HCT116 (cell line): ENCODE data around the gene SSBP1. TPM values are rescaled to one million over a fixed set of nuclear protein-coding genes. Genes with fewer than 3 reads are reported as not detected.

Experiments
- ATAC-seq: fragments of 200-7000 bp; cut with Tn5 transposase; 2 replicates; pipeline ENCODE4 v1.9.1; 2020; ENCODE audit warnings: mild to moderate bottlenecking, moderate library complexity
- BruUV-seq: library from RNA; stranded (reverse); fragments of 400-500 nt; replicated peaks from 2 replicates; lab custom pipeline; 2021; lab: Mats Ljungman, UMichigan
- CTCF ChIA-PET: fragments of 300-600 bp; sonication (Branson Sonifier 250); formaldehyde crosslinking; loops from one replicate; lab custom pipeline; 2021; ENCODE audit warnings: antibody characterized with exemption; lab: Charles Lee
- POLR2A ChIA-PET: fragments of 300-600, 350-600 bp; sonication (Branson Sonifier 250); formaldehyde crosslinking; loops from one replicate; lab custom pipeline; 2021; ENCODE audit warnings: antibody characterized with exemption; lab: Charles Lee
- RAD21 ChIA-PET, 2 experiments: fragments of 300-600 bp; sonication (Branson Sonifier 250); formaldehyde crosslinking; loops; one replicate each; lab custom pipeline; 2023; ENCODE audit warnings: low total read pairs in 2 of 2; ENCODE audit not compliant: uncharacterized antibody in 2 of 2, unreplicated experiment in 2 of 2, low non-redundant PET in 1 of 2; lab: Charles Lee
- DNase-seq: peaks from one replicate; pipeline ENCODE4 v3.0.0-alpha.2; 2010; ENCODE audit warnings: low read depth, low spot score
- H2AFZ ChIP-seq: fragments of 200-600 bp; shearing (Covaris generic), sonication (generic); 2 replicates; pipeline ENCODE4 v1.6.1; 2017; ENCODE audit warnings: low read depth, mixed run types, mixed read lengths, antibody characterized with exemption, low read length; ENCODE audit not compliant: poor library complexity, severe bottlenecking
- H3K27ac ChIP-seq: 2 replicates; pipeline ENCODE4 v1.5.1; 2012; ENCODE audit warnings: low read depth, low read length
- H3K27me3 ChIP-seq: fragments of 200-600 bp; sonication (generic); 2 replicates; pipeline ENCODE4 v1.6.1; 2016; ENCODE audit warnings: mixed run types, low read length, mixed read lengths; ENCODE audit not compliant: insufficient read depth
- H3K36me3 ChIP-seq, 2 experiments: fragments of 200-500 bp in 1 of 2; fragments of 200-600 bp in 1 of 2; sonication (Bioruptor generic) in 1 of 2; sonication (generic) in 1 of 2; 2 replicates each; pipeline versions ENCODE4 v1.5.1 to v1.6.1; 2014 to 2016; ENCODE audit warnings: low read length in 2 of 2, inconsistent platforms in 1 of 2, mixed read lengths in 1 of 2, mixed run types in 1 of 2; ENCODE audit not compliant: insufficient read depth in 2 of 2, control insufficient read depth in 1 of 2
- H3K4me1 ChIP-seq, 2 experiments: fragments of 200-600 bp in 1 of 2; sonication (generic) in 1 of 2; 2 replicates each; pipeline versions ENCODE4 v1.5.1 to v1.6.1; 2012 to 2017; ENCODE audit warnings: low read length in 2 of 2, inconsistent platforms in 1 of 2, mild to moderate bottlenecking in 1 of 2, mixed read lengths in 1 of 2, mixed run types in 1 of 2, moderate library complexity in 1 of 2; ENCODE audit not compliant: insufficient read depth in 2 of 2, control insufficient read depth in 1 of 2
- H3K4me2 ChIP-seq: fragments of 200-600 bp; sonication (generic); 2 replicates; pipeline ENCODE4 v1.6.1; 2017; ENCODE audit warnings: mixed run types, low read length, mixed read lengths
- H3K4me3 ChIP-seq, 2 experiments: fragments of 200-600 bp in 1 of 2; sonication (generic) in 1 of 2; replicated peaks in 1 of 2; 2 replicates each; pipeline ENCODE4 v1.5.1; 2011 to 2016; ENCODE audit warnings: low read length in 2 of 2, control low read depth in 1 of 2, low read depth in 1 of 2, mild to moderate bottlenecking in 1 of 2, mixed read lengths in 1 of 2, mixed run types in 1 of 2
- H3K79me2 ChIP-seq: fragments of 200-600 bp; sonication (generic); 2 replicates; pipeline ENCODE4 v1.6.1; 2017; ENCODE audit warnings: mild to moderate bottlenecking, mixed run types, low read length, moderate library complexity, mixed read lengths; ENCODE audit not compliant: insufficient read depth
- H3K9ac ChIP-seq: fragments of 200-600 bp; sonication (generic); 2 replicates; pipeline ENCODE4 v1.6.1; 2016; ENCODE audit warnings: low read length, mixed read lengths
- H3K9me2 ChIP-seq: fragments of 200-600 bp; sonication (generic), shearing (Covaris generic); 2 replicates; pipeline ENCODE4 v1.6.1; 2017; ENCODE audit warnings: mixed run types, mild to moderate bottlenecking, moderate library complexity; ENCODE audit not compliant: insufficient read depth
- H3K9me3 ChIP-seq, 2 experiments: fragments of 200-500 bp in 1 of 2; fragments of 200-600 bp in 1 of 2; sonication (Bioruptor generic) in 1 of 2; sonication (generic) in 1 of 2; 2 replicates each; pipeline ENCODE4 v1.6.1; 2014 to 2017; ENCODE audit warnings: low read length in 2 of 2, mixed read lengths in 2 of 2, inconsistent platforms in 1 of 2, low read depth in 1 of 2, mild to moderate bottlenecking in 1 of 2, mixed run types in 1 of 2, moderate library complexity in 1 of 2; ENCODE audit not compliant: control insufficient read depth in 1 of 2, insufficient read depth in 1 of 2
- H4K20me1 ChIP-seq: fragments of 200-600 bp; sonication (generic), shearing (Covaris generic); 2 replicates; pipeline ENCODE4 v1.6.1; 2017; ENCODE audit warnings: mixed run types, mild to moderate bottlenecking, moderate library complexity; ENCODE audit not compliant: insufficient read depth
- ATF3 ChIP-seq: IDR thresholded peaks from 2 replicates; pipeline ENCODE4 v1.6.1; 2012
- CTCF ChIP-seq, 3 experiments: fragments of 200-600 bp in 1 of 3; sonication (generic) in 1 of 3; IDR thresholded peaks in 2 of 3; conservative IDR thresholded peaks in 1 of 3; 2 replicates each; pipeline ENCODE4 v1.5.1; 2012 to 2017; ENCODE audit warnings: low read depth in 2 of 3, low read length in 2 of 3, antibody characterized with exemption in 1 of 3, borderline replicate concordance in 1 of 3, control low read depth in 1 of 3, mild to moderate bottlenecking in 1 of 3, mixed read lengths in 1 of 3, mixed run types in 1 of 3, moderate library complexity in 1 of 3; ENCODE audit not compliant: insufficient read depth in 1 of 3
- EGR1 ChIP-seq: IDR thresholded peaks from 2 replicates; pipeline ENCODE4 v1.6.1; 2012; ENCODE audit warnings: low read depth
- EZH2 ChIP-seq: fragments of 200-600 bp; sonication (generic); IDR thresholded peaks from 2 replicates; pipeline ENCODE4 v1.6.1; 2017; ENCODE audit warnings: antibody characterized with exemption, mixed run types
- EZH2phosphoT487 ChIP-seq: fragments of 200-600 bp; IDR thresholded peaks from 2 replicates; pipeline ENCODE4 v1.6.1; 2018; ENCODE audit warnings: antibody characterized with exemption, borderline replicate concordance
- FOSL1 ChIP-seq: IDR thresholded peaks from 2 replicates; pipeline ENCODE4 v1.6.1; 2012; ENCODE audit warnings: low read depth
- MAX ChIP-seq: IDR thresholded peaks from 2 replicates; pipeline ENCODE4 v1.6.1; 2012
- POLR2A ChIP-seq: IDR thresholded peaks from 2 replicates; pipeline ENCODE4 v1.7.0; 2011; ENCODE audit warnings: borderline replicate concordance; ENCODE audit not compliant: insufficient read depth, insufficient read length; ENCODE audit errors: extremely low read depth
- POLR2AphosphoS5 ChIP-seq: IDR thresholded peaks from 2 replicates; pipeline ENCODE4 v1.6.1; 2011; ENCODE audit warnings: mild to moderate bottlenecking, low read depth, low read length, moderate library complexity
- RAD21 ChIP-seq: IDR thresholded peaks from 2 replicates; pipeline ENCODE4 v1.6.1; 2012; ENCODE audit warnings: low read depth, mild to moderate bottlenecking
- REST ChIP-seq: IDR thresholded peaks from 2 replicates; pipeline ENCODE4 v1.6.1; 2012; ENCODE audit warnings: low read depth
- SIN3A ChIP-seq: IDR thresholded peaks from 2 replicates; pipeline ENCODE4 v1.6.1; 2012; ENCODE audit warnings: low read depth
- SRF ChIP-seq: IDR thresholded peaks from 2 replicates; pipeline ENCODE4 v1.6.1; 2012; ENCODE audit warnings: low read depth
- TCF7L2 ChIP-seq: IDR thresholded peaks from 2 replicates; pipeline ENCODE4 v1.7.0; 2011; ENCODE audit warnings: borderline replicate concordance, inconsistent platforms; ENCODE audit not compliant: insufficient read depth, insufficient read length; ENCODE audit errors: extremely low read depth
- ZFX ChIP-seq: fragments of 450-650 bp; IDR thresholded peaks from 2 replicates; pipeline ENCODE4 v1.6.1; 2017
- ZNF274 ChIP-seq: fragments of 200-500 bp; sonication (Bioruptor generic); IDR thresholded peaks from 2 replicates; pipeline ENCODE4 v1.6.1; 2014; ENCODE audit warnings: mild to moderate bottlenecking, low read depth, low read length, inconsistent platforms
- intact Hi-C: fragments of 100-400 bp; cut with micrococcal nuclease; formaldehyde crosslinking; loops from 2 replicates; pipeline ENCODE4 v1.10.0; 2022
- total RNA-seq: library from RNA; stranded (reverse); gene quantifications from one replicate; pipeline ENCODE4 v1.2.1, GENCODE V29; 2021; ENCODE audit not compliant: unreplicated experiment

Gene SSBP1
- total RNA-seq, 1 experiment from 2014 or later, result 171 TPM

- H3K36me3 ChIP-seq, result no peaks in the 10 kb centered on the region
- no peak overlapping the region for H3K4me2 ChIP-seq
- POLR2A ChIA-PET, result interaction anchor here (1.0 kb wide), 1 partner anchor 28 kb away, joined by 3 read pairs; the partner anchor contains the start of gene SSBP1
- no peaks in the 10 kb centered on the region for H3K9me2 ChIP-seq
- ATAC-seq (no peak), DNase-seq (no peak)
- no peaks in the 10 kb centered on the region for H3K79me2 ChIP-seq
- H3K4me1 ChIP-seq, result no peaks in the 10 kb centered on the region
- H3K27ac ChIP-seq, result no peak overlapping the region
- no peaks in the 10 kb centered on the region for H4K20me1 ChIP-seq
- TF ChIP-seq SIN3A, result no peak
- TF ChIP-seq ZNF274, result no peak
- no peak for TF ChIP-seq POLR2A
- no peak for TF ChIP-seq MAX
- TF ChIP-seq SRF, result no peak
- TF ChIP-seq ATF3, result no peak
- TF ChIP-seq ZFX, result no peak
- TF ChIP-seq EZH2, result no peak
- BruUV-seq, result no TSS peak
- H3K9ac ChIP-seq, result no peak overlapping the region
- intact Hi-C loops, result no loop called here
- CTCF ChIA-PET, result interaction anchor here (0.9 kb wide), 2 partner anchors 26 to 55 kb away, joined by 3 to 4 read pairs; no protein-coding TSS in a partner anchor
- no peaks in the 10 kb centered on the region for H3K9me3 ChIP-seq
- no peak overlapping the region for H3K4me3 ChIP-seq
- RAD21 ChIA-PET, result no interaction called here
- no peak overlapping the region for H2AFZ ChIP-seq
- peaks cover 13% of the 10 kb centered on the region; the same call in 1 of the 2 replicates for H3K27me3 ChIP-seq
Observed at GRCh38 chr7:141709749-141710148, 28.4 kb upstream of the SSBP1 start.

- Histone ChIP-seq H3K4me2 (no peak overlapping the region), H2AFZ (no peak overlapping the region), H3K36me3 (no peaks in the 10 kb centered on the region), H3K4me1 (no peaks in the 10 kb centered on the region), H3K9me2 (no peaks in the 10 kb centered on the region), H3K79me2 (no peaks in the 10 kb centered on the region), H4K20me1 (no peaks in the 10 kb centered on the region), H3K9me3 (no peaks in the 10 kb centered on the region), H3K27ac (no peak overlapping the region), H3K27me3 (peaks cover 17% of the 10 kb centered on the region; the same call in 1 of the 2 replicates), H3K9ac (no peak overlapping the region), H3K4me3 (no peak overlapping the region)
- DNase-seq (no peak), ATAC-seq (no peak)
- POLR2A ChIA-PET, result interaction anchor here (1.0 kb wide), 1 partner anchor 28 kb away, joined by 3 read pairs; the partner anchor contains the start of gene SSBP1
- RAD21 ChIA-PET, result no interaction called here
- intact Hi-C loops, result no loop called here
- BruUV-seq, result no TSS peak
- CTCF ChIA-PET, result interaction anchor here (0.9 kb wide), 1 partner anchor 56 kb away, joined by 3 read pairs; no protein-coding TSS in a partner anchor
- TF ChIP-seq RAD21 (no peak), TCF7L2 (no peak), POLR2AphosphoS5 (no peak), EZH2phosphoT487 (no peak), CTCF (IDR thresholded peaks at IDR 0.05 in 2 of 3, conservative IDR thresholded peaks at IDR 0.05 in 1 of 3; ENCODE audit: borderline replicate concordance in 1 of 3, insufficient read depth in 1 of 3, low read depth in 2 of 3, low read length in 2 of 3) (no peak), ZNF274 (no peak), EGR1 (no peak), FOSL1 (no peak), REST (no peak)
Observed at GRCh38 chr7:141710301-141710700, 27.9 kb upstream of the SSBP1 start.
